ENCODE results near the gene PPFIA4. TPM values are rescaled to one million over a fixed set of nuclear protein-coding genes. Genes with fewer than 3 reads are reported as not detected.

Gene PPFIA4
- total RNA-seq, 2 experiments from 2014 or later, result 20.8 to 21.3 TPM

DNA sequence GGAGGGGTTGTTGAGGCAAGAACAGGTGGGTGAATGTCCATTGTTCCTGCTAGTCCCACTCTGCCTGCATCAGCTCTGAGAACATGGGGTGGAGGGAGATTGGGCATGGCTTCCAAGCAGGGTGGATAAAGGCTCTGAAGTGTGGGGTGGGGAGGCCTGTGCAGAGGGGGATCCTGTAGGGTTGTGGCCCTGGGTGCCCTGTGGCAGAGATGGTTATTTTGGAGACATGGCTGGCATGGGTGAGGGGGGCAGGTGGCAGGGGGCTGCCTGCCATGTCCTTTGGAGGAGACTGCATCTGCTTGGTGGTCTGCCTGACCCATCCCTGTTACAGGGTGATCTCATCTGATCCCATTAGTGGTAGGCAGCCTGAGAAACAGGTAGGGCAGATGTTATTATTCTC is 48.3 kb downstream of the PPFIA4 start:
- Mint-ChIP-seq H3K9me3 (no peaks in the 10 kb centered on the region), H3K27ac (no peak overlapping the region), H3K4me1 (peaks cover 3% of the 10 kb centered on the region), H3K27me3 (peaks cover 46% of the 10 kb centered on the region), H3K4me3 (no peak overlapping the region), H3K36me3 (peaks cover 11% of the 10 kb centered on the region)
- no peak for DNase-seq

DNA sequence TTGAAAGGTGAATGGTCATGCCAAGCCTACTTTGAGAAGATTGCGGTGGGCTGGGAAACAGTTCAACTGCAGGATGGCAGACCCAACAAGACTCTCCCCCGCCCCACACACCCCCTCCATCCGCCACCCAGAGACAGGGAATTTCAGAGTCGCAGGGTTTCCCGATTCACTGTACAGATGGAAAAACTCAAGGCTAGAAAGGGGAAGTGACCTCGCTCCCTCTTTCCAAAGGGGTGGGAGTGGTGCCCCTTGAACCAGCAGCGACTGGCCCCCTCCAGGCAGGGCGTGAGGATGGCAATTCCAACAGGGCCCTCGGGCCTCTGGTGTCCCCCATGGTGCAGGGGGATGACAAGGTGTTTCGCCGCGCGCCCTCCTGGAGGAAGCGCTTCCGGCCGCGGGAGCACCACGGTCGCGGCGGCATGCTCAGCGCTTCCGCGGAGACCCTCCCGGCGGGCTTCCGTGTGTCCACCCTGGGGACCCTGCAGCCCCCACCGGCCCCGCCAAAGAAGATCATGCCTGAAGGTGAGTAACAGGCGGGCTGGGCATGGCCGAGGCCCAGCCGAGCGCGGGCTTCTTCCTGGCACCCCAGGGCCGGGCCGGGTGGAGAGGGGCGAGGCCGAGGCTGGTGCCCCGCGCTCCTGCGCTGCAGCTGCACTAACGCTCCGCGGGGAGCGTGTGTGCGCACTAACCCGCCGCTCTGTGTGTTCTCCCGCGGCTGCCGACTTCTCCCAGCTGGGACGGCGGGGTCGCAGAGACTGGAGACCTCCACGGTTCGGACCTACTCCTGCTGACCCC is 49.1 kb downstream of the PPFIA4 start:
- Mint-ChIP-seq H3K27me3 (peaks cover 46% of the 10 kb centered on the region), H3K4me1 (peaks cover 3% of the 10 kb centered on the region), H3K9me3 (no peaks in the 10 kb centered on the region), H3K36me3 (peaks cover 11% of the 10 kb centered on the region), H3K27ac (no peak overlapping the region), H3K4me3 (no peak overlapping the region)
- DNase-seq, result peak; percentile 28

GRCh38 chr1:203076031-203076511 is 49.8 kb downstream of the PPFIA4 start:
- Mint-ChIP-seq H3K27ac (no peak overlapping the region), H3K4me1 (peaks cover 3% of the 10 kb centered on the region), H3K9me3 (no peaks in the 10 kb centered on the region), H3K27me3 (peaks cover 46% of the 10 kb centered on the region), H3K4me3 (peak overlapping the region; percentile 55), H3K36me3 (peaks cover 11% of the 10 kb centered on the region)
- no peak for DNase-seq

GRCh38 chr1:203077367-203077766 is 51.1 kb downstream of the PPFIA4 start:
- H3K27me3 Mint-ChIP-seq, result peaks cover 46% of the 10 kb centered on the region
- no peaks in the 10 kb centered on the region for H3K9me3 Mint-ChIP-seq
- H3K36me3 Mint-ChIP-seq, result peaks cover 6% of the 10 kb centered on the region
- no peak overlapping the region for H3K4me3 Mint-ChIP-seq
- no peak overlapping the region for H3K27ac Mint-ChIP-seq
- peaks cover 3% of the 10 kb centered on the region for H3K4me1 Mint-ChIP-seq
- no peak for DNase-seq

GRCh38 chr1:203077956-203078355 is 51.7 kb downstream of the PPFIA4 start:
- Mint-ChIP-seq H3K4me1 (peaks cover 3% of the 10 kb centered on the region), H3K4me3 (no peak overlapping the region), H3K9me3 (no peaks in the 10 kb centered on the region), H3K27ac (no peak overlapping the region), H3K27me3 (peaks cover 43% of the 10 kb centered on the region), H3K36me3 (peaks cover 6% of the 10 kb centered on the region)
- no peak for DNase-seq

DNA sequence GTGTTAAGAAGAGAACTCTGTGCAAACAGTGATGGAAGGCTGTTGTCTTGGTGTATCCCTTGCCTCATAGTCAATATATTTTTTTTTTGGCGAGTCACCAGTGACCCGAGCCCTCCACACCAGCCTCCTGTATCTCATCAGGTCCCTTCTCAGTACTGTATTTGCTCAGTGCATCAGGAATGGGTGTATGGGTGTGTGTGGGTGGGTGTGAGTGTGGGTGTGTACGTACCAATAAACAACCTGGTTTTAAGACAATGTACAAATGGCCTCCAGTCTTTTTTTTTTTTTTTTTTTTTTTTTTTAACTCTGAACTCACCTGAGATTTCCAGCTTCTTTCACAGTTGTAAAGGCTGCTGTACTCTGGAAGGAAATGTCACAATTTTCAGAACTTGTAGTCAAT is 52.2 kb downstream of the PPFIA4 start:
- H3K36me3 Mint-ChIP-seq, result peaks cover 6% of the 10 kb centered on the region
- no peak overlapping the region for H3K4me3 Mint-ChIP-seq
- H3K27me3 Mint-ChIP-seq, result peaks cover 38% of the 10 kb centered on the region
- no peak for DNase-seq
- no peak overlapping the region for H3K27ac Mint-ChIP-seq
- peaks cover 3% of the 10 kb centered on the region for H3K4me1 Mint-ChIP-seq
- no peaks in the 10 kb centered on the region for H3K9me3 Mint-ChIP-seq

- H3K4me3 Mint-ChIP-seq, result no peak overlapping the region
- peaks cover 24% of the 10 kb centered on the region for H3K27me3 Mint-ChIP-seq
- DNase-seq, result no peak
- H3K36me3 Mint-ChIP-seq, result peaks cover 5% of the 10 kb centered on the region
- no peak overlapping the region for H3K27ac Mint-ChIP-seq
- H3K9me3 Mint-ChIP-seq, result no peaks in the 10 kb centered on the region
- H3K4me1 Mint-ChIP-seq, result peaks cover 3% of the 10 kb centered on the region
Measured at GRCh38 chr1:203080456-203080855, 54.2 kb downstream of the PPFIA4 start.

- Mint-ChIP-seq H3K27ac (no peak overlapping the region), H3K9me3 (no peaks in the 10 kb centered on the region), H3K36me3 (no peaks in the 10 kb centered on the region), H3K4me1 (no peaks in the 10 kb centered on the region), H3K27me3 (peaks cover 16% of the 10 kb centered on the region), H3K4me3 (no peak overlapping the region)
- no peak for DNase-seq
Measured at GRCh38 chr1:203081465-203082230, 55.4 kb downstream of the PPFIA4 start.

DNA sequence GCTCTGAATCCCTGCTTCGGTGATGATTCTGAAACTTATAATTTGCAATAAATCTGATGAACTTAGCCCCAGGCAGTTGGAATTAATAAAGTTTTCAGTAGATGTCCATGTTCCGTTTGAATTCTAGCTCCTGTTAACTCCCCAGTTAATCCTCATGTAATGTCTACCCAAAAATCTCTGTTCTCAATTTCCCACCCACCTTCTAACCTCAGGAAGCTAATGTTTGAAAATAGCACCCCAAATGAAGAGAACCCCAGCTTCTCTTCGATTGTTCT is 55.9 kb downstream of the PPFIA4 start:
- H3K27me3 Mint-ChIP-seq, result peaks cover 12% of the 10 kb centered on the region
- H3K4me1 Mint-ChIP-seq, result no peaks in the 10 kb centered on the region
- no peak overlapping the region for H3K27ac Mint-ChIP-seq
- no peaks in the 10 kb centered on the region for H3K36me3 Mint-ChIP-seq
- H3K4me3 Mint-ChIP-seq, result no peak overlapping the region
- DNase-seq, result no peak
- H3K9me3 Mint-ChIP-seq, result no peaks in the 10 kb centered on the region

GRCh38 chr1:203082571-203083462 is 56.5 kb downstream of the PPFIA4 start:
- no peak for DNase-seq
- Mint-ChIP-seq H3K27ac (no peak overlapping the region), H3K27me3 (peaks cover 7% of the 10 kb centered on the region), H3K9me3 (no peaks in the 10 kb centered on the region), H3K4me3 (no peak overlapping the region), H3K4me1 (no peaks in the 10 kb centered on the region), H3K36me3 (no peaks in the 10 kb centered on the region)

GRCh38 chr1:203083463-203083921 is 57.2 kb downstream of the PPFIA4 start:
- no peaks in the 10 kb centered on the region for H3K9me3 Mint-ChIP-seq
- H3K4me1 Mint-ChIP-seq, result no peaks in the 10 kb centered on the region
- H3K4me3 Mint-ChIP-seq, result no peak overlapping the region
- H3K36me3 Mint-ChIP-seq, result no peaks in the 10 kb centered on the region
- DNase-seq, result no peak
- peaks cover 7% of the 10 kb centered on the region for H3K27me3 Mint-ChIP-seq
- no peak overlapping the region for H3K27ac Mint-ChIP-seq

GRCh38 chr1:203084588-203085527 is 58.6 kb downstream of the PPFIA4 start:
- no peaks in the 10 kb centered on the region for H3K9me3 Mint-ChIP-seq
- no peaks in the 10 kb centered on the region for H3K27me3 Mint-ChIP-seq
- no peaks in the 10 kb centered on the region for H3K36me3 Mint-ChIP-seq
- no peaks in the 10 kb centered on the region for H3K4me1 Mint-ChIP-seq
- H3K27ac Mint-ChIP-seq, result no peak overlapping the region
- H3K4me3 Mint-ChIP-seq, result no peak overlapping the region
- peak; percentile 29 for DNase-seq

- H3K27ac Mint-ChIP-seq, result no peak within 1 kb of the TSS
- no peak for DNase-seq
- no peaks in the 10 kb centered on the region for H3K36me3 Mint-ChIP-seq
Measured at GRCh38 chr1:203085528-203086406, 59.5 kb downstream of the PPFIA4 start, which contains the start of gene MYOG. MYOG (minus strand) TSS chr1:203086012; CDS start chr1:203085961, 51 bp downstream.

More at GRCh38 chr1:203085528-203086406, 59.5 kb downstream of the PPFIA4 start, which contains the start of gene MYOG:
- H3K4me3 Mint-ChIP-seq, result no peak within 1 kb of the TSS
- H3K27me3 Mint-ChIP-seq, result no peaks in the 10 kb centered on the region
- H3K4me1 Mint-ChIP-seq, result no peaks in the 10 kb centered on the region
- H3K9me3 Mint-ChIP-seq, result no peaks in the 10 kb centered on the region

Data from activated naive CD8-positive, alpha-beta T cell treated with anti-CD3 and anti-CD28 coated beads for 36 hours (primary cell).